Vagina (tissue), 2 donors: Measurements from ENCODE around the gene RPL3.

ENCODE experiments used
- POLR2AphosphoS5 ChIP-seq, 2 donors: sonication (generic); formaldehyde crosslinking; IDR thresholded peaks; one replicate each; pipeline ENCODE4 v1.9.0; 2017; ENCODE audit warnings: antibody characterized with exemption in 2 of 2, mild to moderate bottlenecking in 2 of 2, low read depth in 1 of 2; ENCODE audit not compliant: insufficient read depth in 1 of 2
- TF ChIP-seq, protein P1 (sequence below), 3 experiments: fragments of 450-650 bp in 2 of 3; fragments of 200-600 bp in 1 of 3; sonication (generic) in 1 of 3; IDR thresholded peaks; one replicate each; pipeline ENCODE4 v1.5.1; 2017 to 2019; ENCODE audit warnings: antibody characterized with exemption in 3 of 3, mild to moderate bottlenecking in 2 of 3, moderate library complexity in 2 of 3

DNA sequence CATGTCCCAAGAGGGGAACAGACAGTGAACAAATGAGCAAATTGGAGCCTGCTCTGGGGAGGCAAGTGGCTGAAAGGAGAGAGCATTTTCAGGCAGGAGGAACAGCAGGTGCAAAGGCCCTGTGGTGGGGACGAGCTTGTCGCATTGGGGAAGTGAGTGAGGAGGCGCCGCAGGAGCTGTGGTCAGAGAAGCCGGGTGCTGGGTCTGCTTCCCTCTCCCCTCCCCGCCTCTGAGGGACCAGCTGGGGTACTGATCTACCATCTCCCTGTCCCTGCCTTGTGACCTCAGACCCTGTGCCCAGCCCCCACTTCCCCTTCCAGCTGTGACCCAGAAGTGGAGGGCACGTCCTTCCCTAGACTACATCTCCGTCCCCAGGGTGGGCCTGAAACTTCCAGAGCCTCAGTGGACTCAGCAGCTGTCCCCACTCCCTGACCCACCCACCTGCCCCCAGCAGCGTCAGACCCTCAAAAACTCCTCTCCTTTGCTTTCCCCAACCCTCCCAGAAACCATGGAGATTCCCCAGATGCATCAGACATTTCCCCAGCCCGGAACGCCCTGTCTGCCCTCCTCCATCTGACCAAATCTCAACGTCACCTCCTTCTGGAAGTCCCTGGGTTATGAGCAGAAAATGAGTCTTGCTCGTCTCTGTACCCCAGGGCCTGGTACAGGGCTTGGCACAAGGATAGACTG is 54.9 kb downstream of the RPL3 start:
- TF ChIP-seq, protein P1, sequence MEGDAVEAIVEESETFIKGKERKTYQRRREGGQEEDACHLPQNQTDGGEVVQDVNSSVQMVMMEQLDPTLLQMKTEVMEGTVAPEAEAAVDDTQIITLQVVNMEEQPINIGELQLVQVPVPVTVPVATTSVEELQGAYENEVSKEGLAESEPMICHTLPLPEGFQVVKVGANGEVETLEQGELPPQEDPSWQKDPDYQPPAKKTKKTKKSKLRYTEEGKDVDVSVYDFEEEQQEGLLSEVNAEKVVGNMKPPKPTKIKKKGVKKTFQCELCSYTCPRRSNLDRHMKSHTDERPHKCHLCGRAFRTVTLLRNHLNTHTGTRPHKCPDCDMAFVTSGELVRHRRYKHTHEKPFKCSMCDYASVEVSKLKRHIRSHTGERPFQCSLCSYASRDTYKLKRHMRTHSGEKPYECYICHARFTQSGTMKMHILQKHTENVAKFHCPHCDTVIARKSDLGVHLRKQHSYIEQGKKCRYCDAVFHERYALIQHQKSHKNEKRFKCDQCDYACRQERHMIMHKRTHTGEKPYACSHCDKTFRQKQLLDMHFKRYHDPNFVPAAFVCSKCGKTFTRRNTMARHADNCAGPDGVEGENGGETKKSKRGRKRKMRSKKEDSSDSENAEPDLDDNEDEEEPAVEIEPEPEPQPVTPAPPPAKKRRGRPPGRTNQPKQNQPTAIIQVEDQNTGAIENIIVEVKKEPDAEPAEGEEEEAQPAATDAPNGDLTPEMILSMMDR (IDR thresholded peaks at IDR 0.05): no peak
- TF ChIP-seq POLR2AphosphoS5 (IDR thresholded peaks at IDR 0.05; ENCODE audit: insufficient read depth in 1 of 2, low read depth in 1 of 2): no peak
